GM23338 (cell line): ENCODE data around the gene SPOCK2. TPM values are rescaled to one million over a fixed set of nuclear protein-coding genes. Genes with fewer than 3 reads are reported as not detected.

Experiments used
- ATAC-seq: fragments of 200-7000 bp; cut with Tn5 transposase; 3 replicates; pipeline ENCODE4 v1.9.1; 2020
- DNase-seq: peaks from one replicate; pipeline ENCODE4 v3.0.0-alpha.2; 2015; ENCODE audit warnings: low spot score
- H2AFZ ChIP-seq: fragments of 200-600 bp; sonication (generic); 2 replicates; pipeline ENCODE4 v1.8.0; 2016; ENCODE audit warnings: antibody characterized with exemption, mild to moderate bottlenecking, moderate library complexity
- H3F3A ChIP-seq: fragments of 200-600 bp; sonication (generic); replicated peaks from 2 replicates; pipeline ENCODE4 v1.8.0; 2017; ENCODE audit warnings: antibody characterized with exemption, mixed run types, low read depth
- H3K27ac ChIP-seq: fragments of 200-600 bp; sonication (generic); 2 replicates; pipeline ENCODE4 v1.6.1; 2016; ENCODE audit warnings: low read depth
- H3K27me3 ChIP-seq: fragments of 200-600 bp; sonication (generic); 2 replicates; pipeline ENCODE4 v1.8.0; 2016; ENCODE audit warnings: mild to moderate bottlenecking, mixed run types, moderate library complexity; ENCODE audit not compliant: insufficient read depth
- H3K36me3 ChIP-seq: fragments of 200-600 bp; sonication (generic); 2 replicates; pipeline ENCODE4 v1.8.0; 2016; ENCODE audit warnings: mild to moderate bottlenecking; ENCODE audit not compliant: insufficient read depth
- H3K4me1 ChIP-seq: fragments of 200-600 bp; sonication (generic); 2 replicates; pipeline ENCODE4 v1.8.0; 2016; ENCODE audit warnings: mild to moderate bottlenecking, moderate library complexity; ENCODE audit not compliant: insufficient read depth
- H3K4me2 ChIP-seq: fragments of 200-600 bp; sonication (generic); 2 replicates; pipeline ENCODE4 v1.7.1; 2017; ENCODE audit warnings: mixed run types
- H3K4me3 ChIP-seq: fragments of 200-600 bp; sonication (generic); 2 replicates; pipeline ENCODE4 v1.6.1; 2016; ENCODE audit warnings: mixed run types
- H3K79me2 ChIP-seq: fragments of 200-600 bp; sonication (generic); replicated peaks from 2 replicates; pipeline ENCODE4 v1.8.0; 2017; ENCODE audit warnings: mild to moderate bottlenecking; ENCODE audit not compliant: insufficient read depth
- H3K9me2 ChIP-seq: fragments of 200-600 bp; sonication (generic); 2 replicates; pipeline ENCODE4 v1.8.0; 2017; ENCODE audit not compliant: insufficient read depth
- H4K20me1 ChIP-seq: fragments of 200-600 bp; sonication (generic); replicated peaks from 2 replicates; pipeline ENCODE4 v1.8.0; 2017; ENCODE audit warnings: mild to moderate bottlenecking; ENCODE audit not compliant: insufficient read depth
- H3K27ac Mint-ChIP-seq: 2 replicates; pipeline ENCODE4 v1.8.0; 2020; ENCODE audit warnings: inconsistent platforms, mild to moderate bottlenecking, moderate library complexity, mixed read lengths
- H3K27me3 Mint-ChIP-seq: 3 replicates; pipeline ENCODE4 v1.8.0; 2022; ENCODE audit warnings: low read depth, mild to moderate bottlenecking, moderate library complexity, mixed read lengths, inconsistent platforms; ENCODE audit not compliant: insufficient read depth, poor library complexity
- H3K36me3 Mint-ChIP-seq: 3 replicates; pipeline ENCODE4 v1.8.0; 2021; ENCODE audit warnings: low read depth, mild to moderate bottlenecking, inconsistent platforms, moderate library complexity, mixed read lengths
- H3K4me1 Mint-ChIP-seq: 3 replicates; pipeline ENCODE4 v1.8.0; 2020; ENCODE audit warnings: mild to moderate bottlenecking, inconsistent platforms, mixed read lengths
- H3K4me3 Mint-ChIP-seq: 3 replicates; pipeline ENCODE4 v1.8.0; 2021; ENCODE audit warnings: moderate library complexity, mild to moderate bottlenecking, inconsistent platforms, mixed read lengths
- H3K9me3 Mint-ChIP-seq: 3 replicates; pipeline ENCODE4 v1.8.0; 2020; ENCODE audit warnings: moderate library complexity, mild to moderate bottlenecking, inconsistent platforms, mixed read lengths
- CTCF ChIP-seq, 2 experiments: fragments of 200-600 bp in 1 of 2; sonication (generic) in 1 of 2; conservative IDR thresholded peaks; 2 replicates each; pipeline versions ENCODE4 v1.5.1 to v1.6.1; 2016 to 2017; ENCODE audit warnings: antibody characterized with exemption in 2 of 2, low read depth in 2 of 2, mild to moderate bottlenecking in 2 of 2, moderate library complexity in 1 of 2
- polyA plus RNA-seq: library from polyadenylated mRNA; unstranded; fragments of >200 nt; fragmentation: Nextera tagmentation; extraction: Ambion mirVana; gene quantifications from 2 replicates; pipeline ENCODE4 v1.2.1, GENCODE V29; 2016
- total RNA-seq: library from RNA; depleted of rRNA; stranded (reverse); fragments of >200 nt; shearing (Covaris generic); gene quantifications from 2 replicates; pipeline ENCODE4 v1.2.3, GENCODE V29; 2014
- TF ChIP-seq, protein P1 (sequence below): fragments of 250-450 bp; sonication (Bioruptor Pico); IDR thresholded peaks from 2 replicates; pipeline ENCODE4 v1.5.0; 2020; ENCODE audit warnings: mild to moderate bottlenecking, moderate library complexity

SPOCK2 gene
- total and polyA plus RNA-seq, 2 experiments from 2014 or later: 1.3 to 3.6 TPM

- Histone ChIP-seq H3K4me1 (no peaks in the 10 kb centered on the region), H3K36me3 (no peaks in the 10 kb centered on the region), H3K4me2 (no peak overlapping the region), H3K9me2 (no peaks in the 10 kb centered on the region), H3K4me3 (no peak overlapping the region), H3K27ac (no peak overlapping the region), H3F3A (no peaks in the 10 kb centered on the region), H4K20me1 (no peaks in the 10 kb centered on the region), H3K27me3 (no peaks in the 10 kb centered on the region), H2AFZ (peak overlapping the region; percentile 76), H3K79me2 (no peaks in the 10 kb centered on the region)
- Mint-ChIP-seq H3K4me1 (peaks cover 19% of the 10 kb centered on the region), H3K27ac (no peak overlapping the region), H3K9me3 (no peaks in the 10 kb centered on the region), H3K36me3 (no peaks in the 10 kb centered on the region), H3K4me3 (no peak overlapping the region), H3K27me3 (peaks cover 13% of the 10 kb centered on the region)
- ATAC-seq (peak; percentile 86), DNase-seq (peak; percentile 64)
- peak; percentile 54 to 89 for TF ChIP-seq CTCF (conservative IDR thresholded peaks at IDR 0.05; ENCODE audit: low read depth in 2 of 2)
- TF ChIP-seq, protein P1, sequence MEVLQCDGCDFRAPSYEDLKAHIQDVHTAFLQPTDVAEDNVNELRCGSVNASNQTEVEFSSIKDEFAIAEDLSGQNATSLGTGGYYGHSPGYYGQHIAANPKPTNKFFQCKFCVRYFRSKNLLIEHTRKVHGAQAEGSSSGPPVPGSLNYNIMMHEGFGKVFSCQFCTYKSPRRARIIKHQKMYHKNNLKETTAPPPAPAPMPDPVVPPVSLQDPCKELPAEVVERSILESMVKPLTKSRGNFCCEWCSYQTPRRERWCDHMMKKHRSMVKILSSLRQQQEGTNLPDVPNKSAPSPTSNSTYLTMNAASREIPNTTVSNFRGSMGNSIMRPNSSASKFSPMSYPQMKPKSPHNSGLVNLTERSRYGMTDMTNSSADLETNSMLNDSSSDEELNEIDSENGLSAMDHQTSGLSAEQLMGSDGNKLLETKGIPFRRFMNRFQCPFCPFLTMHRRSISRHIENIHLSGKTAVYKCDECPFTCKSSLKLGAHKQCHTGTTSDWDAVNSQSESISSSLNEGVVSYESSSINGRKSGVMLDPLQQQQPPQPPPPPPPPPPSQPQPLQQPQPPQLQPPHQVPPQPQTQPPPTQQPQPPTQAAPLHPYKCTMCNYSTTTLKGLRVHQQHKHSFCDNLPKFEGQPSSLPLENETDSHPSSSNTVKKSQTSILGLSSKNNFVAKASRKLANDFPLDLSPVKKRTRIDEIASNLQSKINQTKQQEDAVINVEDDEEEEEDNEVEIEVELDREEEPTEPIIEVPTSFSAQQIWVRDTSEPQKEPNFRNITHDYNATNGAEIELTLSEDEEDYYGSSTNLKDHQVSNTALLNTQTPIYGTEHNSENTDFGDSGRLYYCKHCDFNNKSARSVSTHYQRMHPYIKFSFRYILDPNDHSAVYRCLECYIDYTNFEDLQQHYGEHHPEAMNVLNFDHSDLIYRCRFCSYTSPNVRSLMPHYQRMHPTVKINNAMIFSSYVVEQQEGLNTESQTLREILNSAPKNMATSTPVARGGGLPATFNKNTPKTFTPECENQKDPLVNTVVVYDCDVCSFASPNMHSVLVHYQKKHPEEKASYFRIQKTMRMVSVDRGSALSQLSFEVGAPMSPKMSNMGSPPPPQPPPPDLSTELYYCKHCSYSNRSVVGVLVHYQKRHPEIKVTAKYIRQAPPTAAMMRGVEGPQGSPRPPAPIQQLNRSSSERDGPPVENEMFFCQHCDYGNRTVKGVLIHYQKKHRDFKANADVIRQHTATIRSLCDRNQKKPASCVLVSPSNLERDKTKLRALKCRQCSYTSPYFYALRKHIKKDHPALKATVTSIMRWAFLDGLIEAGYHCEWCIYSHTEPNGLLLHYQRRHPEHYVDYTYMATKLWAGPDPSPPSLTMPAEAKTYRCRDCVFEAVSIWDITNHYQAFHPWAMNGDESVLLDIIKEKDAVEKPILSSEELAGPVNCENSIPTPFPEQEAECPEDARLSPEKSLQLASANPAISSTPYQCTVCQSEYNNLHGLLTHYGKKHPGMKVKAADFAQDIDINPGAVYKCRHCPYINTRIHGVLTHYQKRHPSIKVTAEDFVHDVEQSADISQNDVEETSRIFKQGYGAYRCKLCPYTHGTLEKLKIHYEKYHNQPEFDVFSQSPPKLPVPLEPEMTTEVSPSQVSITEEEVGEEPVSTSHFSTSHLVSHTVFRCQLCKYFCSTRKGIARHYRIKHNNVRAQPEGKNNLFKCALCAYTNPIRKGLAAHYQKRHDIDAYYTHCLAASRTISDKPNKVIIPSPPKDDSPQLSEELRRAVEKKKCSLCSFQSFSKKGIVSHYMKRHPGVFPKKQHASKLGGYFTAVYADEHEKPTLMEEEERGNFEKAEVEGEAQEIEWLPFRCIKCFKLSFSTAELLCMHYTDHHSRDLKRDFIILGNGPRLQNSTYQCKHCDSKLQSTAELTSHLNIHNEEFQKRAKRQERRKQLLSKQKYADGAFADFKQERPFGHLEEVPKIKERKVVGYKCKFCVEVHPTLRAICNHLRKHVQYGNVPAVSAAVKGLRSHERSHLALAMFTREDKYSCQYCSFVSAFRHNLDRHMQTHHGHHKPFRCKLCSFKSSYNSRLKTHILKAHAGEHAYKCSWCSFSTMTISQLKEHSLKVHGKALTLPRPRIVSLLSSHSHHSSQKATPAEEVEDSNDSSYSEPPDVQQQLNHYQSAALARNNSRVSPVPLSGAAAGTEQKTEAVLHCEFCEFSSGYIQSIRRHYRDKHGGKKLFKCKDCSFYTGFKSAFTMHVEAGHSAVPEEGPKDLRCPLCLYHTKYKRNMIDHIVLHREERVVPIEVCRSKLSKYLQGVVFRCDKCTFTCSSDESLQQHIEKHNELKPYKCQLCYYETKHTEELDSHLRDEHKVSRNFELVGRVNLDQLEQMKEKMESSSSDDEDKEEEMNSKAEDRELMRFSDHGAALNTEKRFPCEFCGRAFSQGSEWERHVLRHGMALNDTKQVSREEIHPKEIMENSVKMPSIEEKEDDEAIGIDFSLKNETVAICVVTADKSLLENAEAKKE (CRISPR knock-in tag): no peak
These were observed 26.9 kb downstream of the SPOCK2 start for GRCh38 chr10:72061491-72061890.
